Frontal cortex (tissue), 4 donors: ENCODE data around the gene ROBO1. TPM values are rescaled to one million over a fixed set of nuclear protein-coding genes. Genes with fewer than 3 reads are reported as not detected.

ENCODE experiments used
- DNase-seq, 2 donors: peaks; one replicate each; pipeline ENCODE4 v3.0.0; 2012; ENCODE audit warnings: low spot score in 2 of 2
- FAIRE-seq: peaks from 2 replicates; lab custom pipeline; 2012; peaks lifted over from hg19 to GRCh38; lab: Jason Lieb, UNC
- total RNA-seq: library from RNA; depleted of rRNA; stranded (reverse); fragments of >200 nt; gene quantifications from one replicate; pipeline ENCODE4 v1.2.3, GENCODE V29; 2014
- donor health status: control.
- donor health status: control.
- donor health status: control.

The ROBO1 gene
- total RNA-seq, 1 donor from 2014 or later = 296 TPM

- DNase-seq (no peak), FAIRE-seq (no peak)
Observed at GRCh38 chr3:79672731-79673130, 95.1 kb downstream of the ROBO1 start.

GRCh38 chr3:79672075-79672474 lies 95.7 kb downstream of the ROBO1 start:
- no peak for DNase-seq
- FAIRE-seq = no peak

DNA sequence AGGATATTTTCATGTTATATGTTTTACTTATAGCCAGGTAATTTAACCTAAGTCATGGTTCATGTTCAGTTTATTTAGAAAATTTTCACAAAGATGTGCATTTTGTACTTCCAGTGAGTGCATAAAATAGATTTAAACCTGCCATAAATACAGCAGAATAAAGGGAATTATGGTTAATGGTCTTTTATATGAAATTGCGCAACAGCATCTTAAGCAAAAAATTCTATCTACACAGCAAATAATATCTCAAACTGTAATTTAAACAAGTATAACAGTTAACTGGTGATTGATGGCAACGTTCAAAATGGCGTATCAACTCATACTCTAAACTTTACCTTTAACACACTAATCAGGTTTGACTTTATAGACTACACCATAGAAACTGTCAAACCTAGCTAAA lies 97.6 kb downstream of the ROBO1 start:
- FAIRE-seq (no peak), DNase-seq (no peak)

GRCh38 chr3:79664455-79664854 lies 103.3 kb downstream of the ROBO1 start:
- FAIRE-seq (no peak), DNase-seq (no peak)

DNA sequence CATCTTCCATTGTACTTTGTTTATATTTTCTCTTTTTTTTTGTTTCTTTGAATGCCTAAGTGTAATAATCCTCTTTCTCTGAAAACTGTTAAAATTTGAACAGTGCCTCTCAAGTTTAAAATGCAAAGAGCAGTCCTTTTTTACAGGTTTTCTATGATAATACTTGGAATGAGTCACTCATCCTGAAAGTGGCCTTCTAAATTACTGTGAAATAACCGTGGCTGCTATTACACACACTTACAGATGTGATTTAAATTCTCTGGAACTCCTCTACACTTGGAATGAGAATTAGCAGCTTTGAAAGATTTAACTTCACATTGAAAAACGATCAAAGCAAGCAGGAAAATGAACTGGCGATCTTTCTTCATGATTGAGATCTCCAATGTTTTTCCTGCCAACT lies 105.9 kb downstream of the ROBO1 start:
- FAIRE-seq (no peak), DNase-seq (no peak)

DNA sequence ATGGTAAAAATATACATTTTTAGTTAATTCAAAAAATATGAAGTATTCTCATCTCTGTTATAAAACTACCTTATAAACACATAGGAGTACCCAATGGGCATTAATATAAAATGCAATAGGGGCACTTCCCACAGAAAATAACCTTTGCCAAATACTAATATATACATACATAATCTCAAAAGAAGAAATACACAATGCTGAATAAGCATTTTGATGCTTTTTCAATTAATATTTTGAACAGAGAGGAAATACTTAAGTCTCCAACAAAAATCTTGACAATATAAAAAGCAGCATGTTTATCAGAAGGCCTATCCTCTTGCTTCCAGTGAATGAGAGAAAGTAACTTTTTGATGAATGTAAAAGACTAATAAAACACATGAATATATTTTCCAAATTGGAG lies 110.7 kb downstream of the ROBO1 start:
- no peak for DNase-seq
- no peak for FAIRE-seq

- FAIRE-seq (no peak), DNase-seq (no peak)
Observed at GRCh38 chr3:79654019-79654418, 113.8 kb downstream of the ROBO1 start.

- FAIRE-seq = no peak
- no peak for DNase-seq
Observed at GRCh38 chr3:79653266-79653830, 114.5 kb downstream of the ROBO1 start.

DNA sequence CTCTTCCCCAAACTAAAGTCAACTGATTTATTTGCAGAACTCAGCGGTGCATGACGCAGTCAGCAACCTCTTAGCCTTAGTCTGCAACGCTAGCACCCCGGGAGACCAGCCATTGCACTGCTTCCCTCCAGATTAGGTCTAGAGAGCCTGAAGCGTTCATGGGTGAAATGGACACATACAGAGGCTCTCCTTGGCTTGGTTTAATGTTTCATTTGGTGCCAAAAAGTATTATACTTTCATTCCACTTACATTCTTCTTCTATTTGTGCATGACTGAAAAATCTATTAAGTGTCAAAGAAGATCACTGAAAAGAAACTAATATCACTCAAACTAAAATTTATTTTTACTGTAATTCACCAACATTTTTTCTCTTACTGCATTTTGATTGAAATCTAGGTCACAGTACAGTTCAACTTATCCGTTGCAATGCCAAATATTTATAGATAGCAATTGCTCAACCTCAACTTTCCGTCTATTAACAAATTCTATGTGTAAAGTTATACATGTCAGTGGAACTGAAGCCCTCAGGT lies 116.2 kb downstream of the ROBO1 start:
- FAIRE-seq (no peak), DNase-seq (no peak)

DNA sequence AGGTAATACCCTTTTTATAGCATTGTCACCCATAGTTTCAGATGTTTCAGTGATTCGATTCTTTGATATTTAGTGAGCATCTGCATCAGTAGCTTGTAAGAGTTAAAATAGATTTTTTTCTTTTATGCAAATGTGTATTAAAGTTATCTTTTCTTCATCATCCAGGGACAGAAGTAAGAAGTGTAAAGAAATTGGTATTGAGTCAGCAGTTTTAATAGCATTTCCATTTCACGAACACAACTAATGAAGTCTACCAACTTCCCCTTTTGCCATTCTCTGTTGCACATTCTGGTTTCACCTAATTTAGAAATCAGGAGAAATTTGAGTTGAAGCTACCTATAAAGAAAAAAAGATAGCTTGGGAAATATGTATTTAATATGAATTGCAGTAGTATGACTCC lies 127.9 kb downstream of the ROBO1 start:
- DNase-seq (no peak), FAIRE-seq (no peak)

GRCh38 chr3:79636372-79636771 lies 131.4 kb downstream of the ROBO1 start:
- no peak for DNase-seq
- FAIRE-seq = no peak

GRCh38 chr3:79632842-79633241 lies 135.0 kb downstream of the ROBO1 start:
- no peak for DNase-seq

GRCh38 chr3:79618883-79619282 lies 148.9 kb downstream of the ROBO1 start:
- FAIRE-seq = no peak
- no peak for DNase-seq

More at GRCh38 chr3:79632842-79633241, 135.0 kb downstream of the ROBO1 start:
- no peak for FAIRE-seq

GRCh38 chr3:79606414-79606813 lies 161.4 kb downstream of the ROBO1 start:
- DNase-seq (no peak), FAIRE-seq (no peak)

DNA sequence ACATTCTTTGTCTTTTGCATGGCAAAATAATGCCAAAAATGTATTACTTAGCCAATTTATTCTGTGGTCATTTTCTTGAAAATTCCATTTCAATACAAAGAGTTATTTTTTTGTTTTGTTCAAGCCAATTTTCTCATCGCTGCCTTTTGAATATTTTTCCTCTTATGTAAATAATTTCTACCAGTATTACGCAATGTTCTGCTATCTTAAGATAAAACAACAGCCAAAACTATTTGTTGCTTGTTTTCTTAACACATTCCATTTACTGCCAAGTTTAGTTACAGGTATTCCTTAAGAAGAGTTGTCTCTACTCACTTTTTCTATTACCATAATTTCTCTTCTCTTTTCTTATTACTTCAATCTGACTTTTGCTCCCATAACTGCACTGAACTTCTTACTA lies 163.1 kb downstream of the ROBO1 start:
- DNase-seq (no peak), FAIRE-seq (no peak)

GRCh38 chr3:79602385-79602784 lies 165.4 kb downstream of the ROBO1 start:
- FAIRE-seq (no peak), DNase-seq (no peak)

DNA sequence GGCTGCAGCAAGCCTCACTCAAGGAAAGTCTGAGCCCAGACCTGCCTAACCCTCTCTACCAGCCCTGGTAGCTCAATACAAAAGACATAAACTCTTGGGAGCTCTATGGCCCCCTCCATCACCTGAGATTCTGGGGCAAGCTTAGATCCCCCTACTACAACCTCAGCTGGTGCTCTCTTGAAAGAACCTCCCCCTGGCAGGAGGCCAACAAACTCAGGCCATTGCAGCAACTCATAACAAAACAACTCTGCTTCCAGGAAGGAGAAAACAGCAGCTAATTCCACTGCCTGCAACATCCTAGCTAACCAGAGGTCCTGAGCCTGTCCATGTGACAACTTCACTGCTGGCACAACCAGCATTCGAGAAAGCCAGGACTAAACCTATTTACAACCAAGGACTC lies 169.2 kb downstream of the ROBO1 start:
- no peak for DNase-seq
- no peak for FAIRE-seq

- no peak for FAIRE-seq
- DNase-seq = no peak
Observed at GRCh38 chr3:79597709-79598108, 170.1 kb downstream of the ROBO1 start.

- DNase-seq = no peak
- no peak for FAIRE-seq
Observed at GRCh38 chr3:79587150-79587549, 180.6 kb downstream of the ROBO1 start.

DNA sequence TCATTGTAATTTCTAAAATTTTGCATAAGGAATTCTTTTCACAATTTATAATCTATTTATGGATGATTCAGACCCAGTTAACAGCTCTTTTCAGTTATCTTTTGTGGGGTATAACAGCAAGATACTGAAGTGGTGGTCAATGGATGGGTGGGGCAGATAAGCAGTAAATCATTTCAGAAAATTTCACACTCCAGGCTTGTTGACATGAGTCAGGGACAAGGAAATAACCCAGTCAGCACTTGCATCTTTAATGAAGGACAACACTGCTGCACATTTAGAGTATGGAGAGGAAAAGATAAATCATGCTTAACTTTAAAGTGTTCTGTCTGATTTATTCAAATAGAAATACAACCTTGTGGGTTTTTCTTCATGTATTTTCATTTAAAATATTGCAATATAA lies 181.6 kb downstream of the ROBO1 start:
- no peak for FAIRE-seq
- no peak for DNase-seq

DNA sequence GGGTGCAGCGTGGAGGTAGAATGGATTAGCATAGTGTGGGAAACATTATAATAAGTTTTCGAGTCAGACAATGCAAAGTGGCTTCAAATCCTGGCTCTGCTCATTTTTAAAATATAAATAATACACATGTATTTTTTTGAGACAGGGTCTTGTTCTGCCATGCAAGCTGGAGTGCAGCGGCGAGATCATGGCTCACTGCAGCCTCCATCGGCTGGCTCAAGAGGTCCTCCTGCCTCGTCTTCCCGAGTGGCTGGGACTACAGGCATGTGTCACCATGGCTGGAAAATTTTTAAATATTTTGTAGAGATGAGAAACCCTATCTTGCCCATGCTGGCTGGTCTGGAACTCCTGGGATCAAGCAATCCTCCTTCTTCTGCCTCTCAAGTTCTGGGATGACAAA lies 194.9 kb downstream of the ROBO1 start:
- DNase-seq (no peak), FAIRE-seq (no peak)

- no peak for DNase-seq
- no peak for FAIRE-seq
Observed at GRCh38 chr3:79568938-79569337, 198.9 kb downstream of the ROBO1 start.
